CMK (cell line): ENCODE data around the gene PLA2G4F.

Source experiments
- DNase-seq: peaks from one replicate; pipeline ENCODE4 v3.0.0-alpha.2; 2010; ENCODE audit warnings: low read depth

PLA2G4F gene, protein sequence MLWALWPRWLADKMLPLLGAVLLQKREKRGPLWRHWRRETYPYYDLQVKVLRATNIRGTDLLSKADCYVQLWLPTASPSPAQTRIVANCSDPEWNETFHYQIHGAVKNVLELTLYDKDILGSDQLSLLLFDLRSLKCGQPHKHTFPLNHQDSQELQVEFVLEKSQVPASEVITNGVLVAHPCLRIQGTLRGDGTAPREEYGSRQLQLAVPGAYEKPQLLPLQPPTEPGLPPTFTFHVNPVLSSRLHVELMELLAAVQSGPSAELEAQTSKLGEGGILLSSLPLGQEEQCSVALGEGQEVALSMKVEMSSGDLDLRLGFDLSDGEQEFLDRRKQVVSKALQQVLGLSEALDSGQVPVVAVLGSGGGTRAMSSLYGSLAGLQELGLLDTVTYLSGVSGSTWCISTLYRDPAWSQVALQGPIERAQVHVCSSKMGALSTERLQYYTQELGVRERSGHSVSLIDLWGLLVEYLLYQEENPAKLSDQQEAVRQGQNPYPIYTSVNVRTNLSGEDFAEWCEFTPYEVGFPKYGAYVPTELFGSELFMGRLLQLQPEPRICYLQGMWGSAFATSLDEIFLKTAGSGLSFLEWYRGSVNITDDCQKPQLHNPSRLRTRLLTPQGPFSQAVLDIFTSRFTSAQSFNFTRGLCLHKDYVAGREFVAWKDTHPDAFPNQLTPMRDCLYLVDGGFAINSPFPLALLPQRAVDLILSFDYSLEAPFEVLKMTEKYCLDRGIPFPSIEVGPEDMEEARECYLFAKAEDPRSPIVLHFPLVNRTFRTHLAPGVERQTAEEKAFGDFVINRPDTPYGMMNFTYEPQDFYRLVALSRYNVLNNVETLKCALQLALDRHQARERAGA

GRCh38 chr15:42156243-42156922 is at the start of gene PLA2G4F:
PLA2G4F (minus strand) TSS chr15:42156636; CDS start chr15:42156549, 87 bp downstream.
- DNase-seq = no peak

- no peak for DNase-seq
These were observed 47.5 kb upstream of the PLA2G4F start for GRCh38 chr15:42203891-42204290.

- DNase-seq = no peak
These were observed 46.2 kb upstream of the PLA2G4F start for GRCh38 chr15:42202653-42203052.

- DNase-seq = no peak
These were observed 45.4 kb upstream of the PLA2G4F start for GRCh38 chr15:42201801-42202200.

GRCh38 chr15:42199126-42199525 is 42.7 kb upstream of the PLA2G4F start:
- no peak for DNase-seq

GRCh38 chr15:42198516-42198915 is 42.1 kb upstream of the PLA2G4F start:
- DNase-seq = no peak

GRCh38 chr15:42194513-42194912 is 38.1 kb upstream of the PLA2G4F start:
- no peak for DNase-seq

GRCh38 chr15:42193383-42193782 is 36.9 kb upstream of the PLA2G4F start:
- DNase-seq = no peak

DNA sequence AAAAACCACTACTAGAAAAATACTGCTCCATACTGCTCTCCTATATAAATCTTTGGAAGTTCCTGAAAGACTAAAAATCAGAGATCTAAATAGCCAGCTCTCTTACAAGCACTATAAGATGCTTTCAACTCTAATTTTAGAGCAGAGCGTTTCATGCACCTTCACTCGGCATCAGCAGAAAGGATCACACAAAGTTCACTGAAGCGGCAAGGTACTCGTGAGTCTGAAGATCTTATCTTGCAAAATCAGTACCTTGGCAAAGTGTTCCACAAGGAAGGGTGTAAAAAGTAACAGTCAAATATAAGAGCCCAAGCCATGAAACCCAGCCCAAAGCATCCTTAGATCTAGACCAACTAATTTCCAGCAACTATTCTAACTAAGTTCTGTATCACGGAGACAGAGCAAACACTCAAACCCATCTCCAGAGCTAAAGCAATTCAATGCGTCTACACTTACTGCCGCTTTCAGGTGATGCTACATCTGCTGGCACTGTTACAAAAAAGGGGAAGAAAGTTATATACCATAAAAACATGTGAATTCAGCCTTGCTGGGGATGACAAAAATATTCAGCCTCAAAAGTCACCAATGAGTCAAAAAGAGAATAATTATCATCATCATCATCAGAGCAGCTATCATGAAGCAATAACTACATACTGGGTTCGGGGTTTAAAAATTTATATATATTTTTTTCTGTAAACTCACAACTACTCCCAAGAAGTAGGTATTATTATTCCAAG is 35.3 kb upstream of the PLA2G4F start:
- DNase-seq = no peak

DNA sequence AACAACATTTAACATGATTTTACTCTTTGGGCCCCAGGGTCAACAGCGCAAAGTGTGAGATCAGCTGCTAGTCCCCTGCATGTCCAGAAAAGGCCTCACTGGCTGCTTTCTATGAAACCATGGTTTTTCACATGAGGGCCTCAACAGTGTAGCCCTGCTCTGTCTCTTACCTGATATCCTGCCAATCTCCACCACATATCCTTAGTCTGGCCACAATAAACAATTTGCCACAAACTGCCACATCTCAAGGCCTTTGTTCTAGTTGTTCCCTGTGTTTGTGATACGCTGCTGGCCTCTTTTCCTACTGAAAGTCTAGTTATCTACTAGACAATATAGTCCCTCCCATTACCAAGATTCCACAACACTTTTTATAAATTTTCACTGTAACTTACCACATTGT is 33.9 kb upstream of the PLA2G4F start:
- DNase-seq = no peak

- DNase-seq = no peak
These were observed 29.4 kb upstream of the PLA2G4F start for GRCh38 chr15:42185801-42186200.

DNA sequence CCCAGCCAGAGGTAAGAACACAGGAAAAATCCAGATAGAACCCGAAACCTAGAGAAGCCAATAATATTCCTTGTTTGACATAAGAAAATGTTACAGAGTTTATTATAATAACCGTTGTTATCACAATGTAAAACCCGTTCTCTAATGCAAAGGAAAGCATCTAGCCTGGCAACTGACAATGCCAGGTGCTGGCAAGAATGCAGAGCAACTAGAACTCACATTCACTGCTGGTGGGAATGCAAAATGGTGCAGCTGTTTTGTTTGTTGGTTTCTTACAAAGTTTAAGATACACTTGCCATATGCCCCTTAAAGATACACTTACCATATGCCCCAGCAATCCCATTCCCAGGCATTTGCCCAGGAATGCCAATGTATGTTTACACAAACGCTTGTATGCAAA is 28.3 kb upstream of the PLA2G4F start:
- no peak for DNase-seq

- DNase-seq = no peak
These were observed 27.9 kb upstream of the PLA2G4F start for GRCh38 chr15:42184296-42184695.

DNA sequence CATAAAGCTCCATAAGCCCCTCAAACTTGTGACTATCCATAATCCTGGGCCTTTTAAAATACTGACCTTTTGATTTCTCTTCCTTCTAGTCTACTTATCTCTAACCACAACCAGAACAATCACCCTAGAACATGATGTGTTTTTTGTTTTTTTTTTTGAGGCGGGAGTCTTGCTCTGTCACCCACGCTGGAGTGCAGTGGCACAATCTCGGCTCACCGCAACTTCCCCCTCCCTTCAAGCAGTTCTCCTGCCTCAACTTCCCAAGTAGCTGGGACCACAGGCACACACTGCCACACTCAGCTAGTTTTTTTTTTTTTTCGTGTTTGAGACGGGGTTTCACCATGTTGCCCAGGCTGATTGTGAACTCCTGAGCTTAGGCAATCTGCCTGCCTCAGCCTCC is 26.5 kb upstream of the PLA2G4F start:
- no peak for DNase-seq

- DNase-seq = no peak
These were observed 26.0 kb upstream of the PLA2G4F start for GRCh38 chr15:42182328-42182886.

DNA sequence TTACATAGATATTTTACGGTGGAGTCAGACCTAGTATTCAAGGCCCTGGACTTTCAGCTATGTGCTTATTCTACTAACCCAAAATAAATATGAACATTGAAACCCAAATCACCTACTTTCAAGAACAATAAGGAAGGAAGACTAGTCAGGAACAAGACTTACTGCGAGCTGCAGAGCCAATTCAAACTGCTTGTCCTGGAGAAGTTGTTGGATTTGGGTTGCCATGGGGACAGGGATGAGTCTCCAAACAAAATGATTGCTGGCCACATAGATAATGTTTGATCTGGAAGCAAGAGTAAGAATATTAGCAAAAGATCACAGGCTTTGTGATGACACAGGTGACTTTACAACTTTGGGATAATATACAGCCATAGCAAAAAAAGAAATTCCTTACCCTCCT is 21.6 kb upstream of the PLA2G4F start:
- DNase-seq = no peak

GRCh38 chr15:42175671-42176070 is 19.2 kb upstream of the PLA2G4F start:
- DNase-seq = peak; percentile 7

DNA sequence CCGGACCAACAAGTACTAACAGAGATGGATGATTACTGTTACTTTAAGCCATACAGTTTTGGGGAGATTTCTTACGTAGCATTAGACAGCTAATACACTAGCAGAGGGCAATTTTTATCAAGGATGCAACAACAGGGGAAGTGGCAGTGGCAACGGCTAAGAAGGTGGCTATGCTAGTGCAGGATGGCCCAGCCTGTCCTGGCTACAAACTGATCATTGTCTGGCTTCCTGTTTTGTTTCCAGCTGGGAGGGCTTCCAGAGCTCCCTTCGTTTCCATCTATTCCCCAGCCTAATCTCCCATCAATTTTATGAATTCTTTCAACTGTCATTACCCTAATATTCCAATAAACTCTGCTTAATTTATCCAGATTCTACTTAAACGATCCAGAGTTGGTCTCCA is 16.0 kb upstream of the PLA2G4F start:
- no peak for DNase-seq

- no peak for DNase-seq
These were observed 15.4 kb upstream of the PLA2G4F start for GRCh38 chr15:42171795-42172194.

DNA sequence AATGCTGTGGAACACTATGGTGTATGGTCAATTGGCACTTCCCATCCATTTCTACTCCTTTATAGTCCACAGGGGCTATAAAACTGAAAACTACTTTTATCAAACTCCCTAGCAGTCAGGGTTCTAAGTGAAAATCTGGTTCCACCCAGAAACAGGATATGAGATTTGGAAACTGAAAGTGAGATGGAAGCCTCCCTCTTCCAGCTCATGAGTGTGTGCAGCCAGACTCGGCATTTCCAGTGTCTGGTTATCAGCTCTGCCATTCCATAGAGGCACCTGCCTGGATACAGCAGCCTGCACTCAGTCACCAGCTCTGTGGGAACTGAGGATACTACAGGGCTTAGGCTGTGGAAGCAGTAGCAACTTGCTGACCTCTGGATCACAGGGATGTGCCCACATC is 14.7 kb upstream of the PLA2G4F start:
- no peak for DNase-seq

DNA sequence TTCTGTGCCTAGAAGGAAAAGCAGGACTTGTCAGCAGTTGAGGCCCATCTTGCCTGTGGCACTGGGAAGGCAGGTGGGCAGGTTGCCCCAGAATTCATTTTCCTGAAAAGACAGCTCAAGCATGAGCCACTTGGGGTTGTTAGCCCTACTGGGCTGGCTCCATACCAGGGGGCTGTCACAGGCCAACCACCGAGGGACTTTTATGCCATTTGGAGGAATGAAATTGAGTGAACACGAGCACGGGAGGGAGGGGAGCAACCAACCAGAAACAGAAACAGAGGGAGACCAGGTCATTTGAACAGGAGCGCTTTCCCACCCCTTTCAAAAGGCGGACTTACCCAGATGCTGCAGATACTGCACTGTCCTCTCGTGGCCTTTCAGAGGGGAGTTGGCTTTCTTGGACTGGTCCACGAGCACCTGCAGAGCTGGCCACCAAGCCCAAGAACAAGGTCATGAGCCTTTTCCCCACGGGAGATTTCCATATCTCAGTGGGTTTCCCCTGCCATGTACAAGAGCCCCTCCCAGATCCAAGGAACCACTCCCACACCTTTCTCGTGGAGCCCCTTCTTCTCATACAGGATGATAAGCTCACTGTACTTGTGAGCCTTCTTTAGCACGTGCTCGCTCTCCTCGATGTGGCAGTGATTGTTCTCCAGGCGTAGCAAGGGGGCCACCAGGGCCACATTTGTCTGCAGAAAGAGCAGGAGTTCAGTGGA is 9.9 kb upstream of the PLA2G4F start:
- no peak for DNase-seq
